GM18502 (cell line): ENCODE data around the gene TSPAN33.
"Not testable (repeated sequence)": the region's sequence is repeated elsewhere in the genome, so short reads cannot be mapped to it uniquely, and the experiment has no call there.

Experiments used
- ATAC-seq: cut with Tn5 transposase; IDR thresholded peaks from one replicate; pipeline ENCODE4 v1.9.1; 2021; ENCODE audit warnings: mild to moderate bottlenecking; ENCODE audit not compliant: unreplicated experiment, poor library complexity

Gene TSPAN33, protein sequence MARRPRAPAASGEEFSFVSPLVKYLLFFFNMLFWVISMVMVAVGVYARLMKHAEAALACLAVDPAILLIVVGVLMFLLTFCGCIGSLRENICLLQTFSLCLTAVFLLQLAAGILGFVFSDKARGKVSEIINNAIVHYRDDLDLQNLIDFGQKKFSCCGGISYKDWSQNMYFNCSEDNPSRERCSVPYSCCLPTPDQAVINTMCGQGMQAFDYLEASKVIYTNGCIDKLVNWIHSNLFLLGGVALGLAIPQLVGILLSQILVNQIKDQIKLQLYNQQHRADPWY

DNA sequence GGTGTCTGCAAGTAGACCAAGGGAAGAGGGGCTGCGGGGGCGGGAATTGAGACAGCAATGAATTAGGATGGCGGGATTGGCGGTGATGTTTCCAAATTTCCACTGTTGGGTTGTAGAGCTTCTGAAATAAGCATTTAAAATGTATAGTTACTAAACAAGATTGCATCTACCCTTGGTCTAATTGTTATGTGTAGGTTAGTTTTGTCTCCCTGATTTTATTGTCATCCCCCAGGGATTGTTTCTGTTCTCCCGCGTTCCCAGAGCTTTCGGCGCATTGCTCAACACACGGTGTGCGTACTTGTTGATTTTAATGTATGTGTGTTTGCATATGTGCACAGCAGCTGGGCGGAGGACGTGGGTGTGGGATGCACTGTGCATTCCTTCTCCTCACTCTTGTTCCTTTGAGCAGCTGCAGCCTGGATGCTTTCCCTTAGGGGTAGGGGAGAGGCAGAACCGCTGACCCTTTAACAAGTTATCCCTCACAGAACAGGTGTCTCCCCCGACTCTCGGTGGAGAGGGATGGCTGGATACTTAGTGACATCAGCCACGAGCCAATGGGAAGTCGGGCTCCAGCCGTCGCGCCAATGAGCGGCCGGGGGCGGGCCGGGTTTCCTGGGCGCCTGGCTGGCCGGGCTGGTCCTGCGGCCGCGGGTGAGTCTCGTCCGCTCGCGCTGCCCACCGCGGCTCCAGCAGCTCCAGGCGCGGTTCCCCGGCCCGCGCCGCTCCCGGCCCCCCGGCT lies at the start of gene TSPAN33:
TSPAN33 (plus strand) TSS at position 613 of the 739 bp plus-strand sequence. CDS start 274 bp downstream, outside the sequence.
- peak; percentile 71 for ATAC-seq

DNA sequence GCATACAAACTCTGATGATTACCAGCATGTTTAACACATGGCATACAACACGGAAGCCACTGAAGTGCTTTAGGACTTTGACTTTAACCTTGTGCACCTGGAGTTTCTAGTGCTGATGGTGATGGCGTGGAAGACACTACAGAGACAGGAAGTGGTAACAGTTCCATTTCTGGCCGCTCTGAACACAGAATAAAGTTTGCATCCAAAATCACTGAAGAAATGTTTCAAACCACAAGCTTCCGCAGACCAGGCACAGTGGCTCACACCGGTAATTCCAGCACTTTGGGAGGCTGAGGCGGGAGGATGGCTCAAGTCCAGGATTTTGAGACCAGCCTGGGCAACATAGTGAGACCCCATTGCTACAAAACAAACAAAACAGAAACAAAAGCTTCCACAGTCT lies 49.2 kb upstream of the TSPAN33 start:
- peak; percentile 90 for ATAC-seq

DNA sequence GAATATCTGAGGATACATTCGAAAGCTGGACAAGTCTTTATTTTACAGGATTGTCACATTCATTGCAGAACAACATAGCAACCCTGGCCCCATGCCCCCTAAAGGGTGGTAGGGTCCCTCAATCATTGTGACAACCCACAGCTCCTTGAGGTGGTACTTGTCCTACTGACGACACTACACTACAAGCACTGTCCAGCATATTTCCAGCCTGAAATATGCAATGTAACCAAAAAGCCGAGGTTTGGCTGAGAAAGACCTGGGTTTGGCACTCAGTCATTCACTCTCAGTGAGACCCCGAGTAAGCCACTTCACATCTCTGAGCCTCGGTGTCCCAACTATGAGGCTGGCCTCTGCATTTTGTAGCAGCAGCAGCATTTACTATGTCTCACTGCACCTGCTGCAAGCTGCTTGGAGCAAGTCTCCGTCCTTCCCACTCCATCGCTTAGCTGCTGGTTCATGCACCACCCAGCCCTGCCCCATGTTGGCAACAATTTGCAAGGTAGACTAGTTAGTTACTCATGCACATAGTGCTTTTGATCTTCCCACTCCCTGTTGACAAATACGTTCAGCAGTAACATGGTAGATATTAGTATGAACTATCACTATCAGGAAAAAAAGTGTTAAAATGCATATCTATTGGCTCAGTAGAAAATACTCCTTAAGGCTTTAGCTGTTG lies 46.0 kb upstream of the TSPAN33 start:
- ATAC-seq, result no peak

DNA sequence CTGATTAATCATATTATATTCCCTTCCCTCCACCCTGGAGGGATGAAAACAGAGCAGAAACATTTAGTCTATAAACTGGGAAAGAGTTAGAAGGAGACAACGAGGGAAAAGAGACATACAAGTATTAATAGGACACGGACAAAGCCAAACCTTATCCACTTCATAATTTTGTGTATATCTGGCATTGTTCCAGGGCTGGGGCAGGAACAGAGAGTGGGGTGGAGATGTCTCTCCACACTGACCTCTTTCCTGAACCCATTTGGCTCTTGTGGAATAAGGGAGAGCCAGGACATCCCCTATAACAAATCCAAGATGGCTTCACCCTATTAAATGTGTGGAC lies 43.7 kb upstream of the TSPAN33 start:
- ATAC-seq, result no peak

DNA sequence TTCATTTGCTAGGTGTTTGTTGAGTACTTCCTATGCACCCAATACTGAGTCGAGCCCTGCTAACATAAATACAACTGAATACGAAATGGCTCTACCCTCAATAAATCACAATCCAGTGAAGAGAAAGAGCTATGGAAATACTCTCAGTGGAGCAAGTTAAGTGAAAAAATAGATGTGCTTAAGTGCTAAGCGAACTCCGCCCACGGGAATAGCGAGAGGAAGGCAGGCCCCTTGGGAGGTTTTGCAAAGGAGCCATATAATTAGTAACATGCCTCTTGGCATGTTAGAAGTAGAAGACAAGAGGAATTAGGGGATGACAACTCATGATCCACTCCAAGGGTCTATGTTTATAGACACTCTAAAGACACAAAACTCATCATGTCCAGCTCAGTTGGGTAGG lies 42.8 kb upstream of the TSPAN33 start:
- no peak for ATAC-seq

DNA sequence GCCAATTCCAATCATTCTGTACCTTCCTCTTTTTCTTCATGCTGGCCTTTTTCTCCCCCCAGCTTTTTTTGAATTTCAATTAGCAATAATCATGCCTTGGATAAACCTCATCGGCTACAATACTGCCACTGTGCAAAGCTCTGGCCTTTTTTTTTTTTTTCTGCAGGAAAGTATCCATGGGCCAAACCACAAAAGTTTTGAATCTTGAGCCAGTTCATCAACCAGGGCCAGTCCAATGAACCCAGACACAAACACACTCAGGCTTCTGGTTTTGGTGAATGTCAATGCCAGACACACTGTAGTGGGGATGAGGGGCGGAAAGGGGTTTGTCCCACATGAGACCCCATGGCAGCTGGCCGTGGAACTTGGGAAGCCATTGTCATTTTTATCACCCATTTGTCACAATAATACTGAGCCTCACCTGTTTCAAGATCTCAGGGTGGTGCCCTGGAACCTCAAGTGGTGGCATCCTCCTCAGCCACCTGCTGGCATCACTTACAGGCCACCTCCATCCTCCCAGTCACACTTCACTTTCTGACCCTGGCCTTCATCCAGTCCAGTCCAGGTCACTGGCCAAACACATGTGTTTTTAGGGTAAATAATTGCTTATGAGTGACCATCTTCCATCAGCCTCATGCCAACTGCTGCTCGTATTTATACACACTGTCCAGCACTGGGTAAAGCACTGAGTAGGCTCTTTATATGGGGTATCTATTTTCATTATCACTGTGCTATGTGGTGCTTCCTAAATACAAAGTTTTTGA lies 40.8 kb upstream of the TSPAN33 start:
- no peak for ATAC-seq

DNA sequence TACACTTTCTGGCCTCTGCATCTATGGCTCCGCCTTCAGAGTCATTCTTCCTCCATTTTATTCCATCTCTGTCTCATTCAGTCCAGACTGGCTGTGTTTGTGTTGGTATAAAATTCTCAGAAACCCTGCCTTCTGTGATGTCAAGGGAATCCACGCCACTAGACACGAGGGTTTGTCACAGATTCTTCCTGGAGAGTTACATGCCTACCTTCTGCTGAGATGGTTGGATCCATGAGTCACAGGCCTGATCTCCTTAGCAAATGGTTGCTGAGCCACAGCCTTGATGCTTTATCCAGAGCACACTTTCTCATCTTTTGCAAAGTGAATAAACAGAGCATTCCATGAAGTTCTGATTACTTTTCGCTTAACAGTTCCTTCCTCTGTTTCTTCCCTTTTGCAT lies 35.9 kb upstream of the TSPAN33 start:
- no peak for ATAC-seq

DNA sequence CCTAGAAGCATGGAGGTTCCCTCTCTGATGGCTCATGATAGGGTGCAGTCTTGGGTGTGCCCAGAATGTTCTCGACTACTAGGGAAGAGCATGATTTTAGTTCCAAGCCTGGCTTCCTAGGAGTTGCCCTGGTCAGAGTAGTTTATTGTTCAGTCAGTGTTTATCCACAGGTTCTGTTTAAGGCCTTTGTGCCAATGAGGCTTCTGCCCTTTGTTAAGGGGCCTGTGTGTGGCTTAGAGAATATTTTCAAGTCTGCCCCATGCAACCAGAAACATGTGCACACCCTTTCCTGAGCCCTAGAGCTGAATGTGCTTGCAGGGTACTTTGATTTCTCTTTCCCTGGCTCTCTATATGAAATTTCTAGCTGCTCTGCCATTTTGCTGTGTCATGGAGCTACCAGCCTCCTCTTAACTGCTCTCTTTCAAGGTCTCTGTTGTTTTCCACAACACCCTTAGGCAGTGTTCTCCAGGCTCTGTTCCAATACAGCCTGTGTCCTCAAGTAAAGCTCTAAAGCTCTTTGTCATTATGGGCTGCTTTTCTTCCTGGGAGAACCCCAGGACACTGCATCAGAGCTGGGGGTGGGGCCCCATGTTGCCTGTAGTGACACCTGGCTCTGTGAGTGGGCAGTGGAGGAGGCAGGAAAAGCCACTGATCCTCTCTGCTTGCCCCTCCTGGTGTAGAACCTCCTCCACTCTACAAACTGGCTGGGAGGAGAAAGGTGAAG lies 34.1 kb upstream of the TSPAN33 start:
- no peak for ATAC-seq

DNA sequence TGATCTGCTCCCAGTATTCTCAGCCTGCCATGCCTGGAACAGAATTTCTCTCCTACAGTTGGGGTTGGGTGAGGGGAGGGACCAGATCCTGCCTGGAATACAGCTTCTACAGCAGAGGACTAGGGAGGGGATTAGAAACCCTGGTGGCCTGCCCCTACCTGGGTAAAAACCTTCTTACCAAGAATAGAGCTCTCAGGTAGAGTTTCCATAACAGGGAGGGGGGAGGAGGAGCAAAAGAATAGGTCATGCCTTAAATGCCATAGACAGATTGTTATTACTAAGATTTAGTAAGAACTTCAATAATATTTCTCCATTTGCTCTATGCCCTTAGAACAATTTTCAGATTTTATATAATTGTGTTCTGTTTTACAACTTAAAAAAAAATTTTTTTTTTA lies 33.5 kb upstream of the TSPAN33 start:
- no peak for ATAC-seq

DNA sequence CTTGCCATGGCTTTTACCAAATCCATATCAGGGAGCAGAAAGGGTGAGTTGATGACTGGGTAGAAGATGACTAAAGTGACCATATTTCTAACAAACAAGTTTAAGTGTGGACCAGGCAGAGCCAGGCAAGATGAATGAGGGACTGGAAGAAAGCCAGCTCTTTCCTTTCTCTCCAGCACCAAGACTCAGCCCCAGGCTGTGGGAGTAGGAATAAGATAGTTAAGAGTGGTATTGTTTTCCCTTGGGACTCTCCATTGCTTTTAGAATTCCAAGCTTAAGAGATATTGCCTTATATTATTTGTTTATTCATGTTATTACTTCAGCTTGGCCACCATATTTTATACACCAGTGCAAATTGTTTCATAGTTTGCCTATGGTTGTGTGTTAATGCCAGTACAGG lies 28.8 kb upstream of the TSPAN33 start:
- ATAC-seq, result no peak

DNA sequence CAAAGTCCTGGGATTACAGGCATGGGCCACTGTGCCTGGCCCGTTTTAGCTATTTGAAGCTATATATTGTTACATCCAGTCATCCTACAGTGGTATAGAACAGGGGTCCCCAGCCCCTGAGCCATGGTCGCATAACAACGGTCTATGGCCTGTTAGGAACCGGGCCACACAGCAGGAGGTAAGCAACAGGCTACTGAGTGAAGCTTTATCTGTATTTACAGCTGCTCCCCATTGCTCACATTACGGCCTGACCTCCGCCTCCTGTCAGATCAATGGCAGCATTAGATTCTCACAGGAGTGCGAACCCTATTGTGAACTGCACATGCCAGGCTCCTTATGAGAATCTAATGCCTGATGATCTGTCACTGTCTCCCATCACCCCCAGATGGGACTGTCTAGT lies 26.3 kb upstream of the TSPAN33 start:
- ATAC-seq, result no peak

DNA sequence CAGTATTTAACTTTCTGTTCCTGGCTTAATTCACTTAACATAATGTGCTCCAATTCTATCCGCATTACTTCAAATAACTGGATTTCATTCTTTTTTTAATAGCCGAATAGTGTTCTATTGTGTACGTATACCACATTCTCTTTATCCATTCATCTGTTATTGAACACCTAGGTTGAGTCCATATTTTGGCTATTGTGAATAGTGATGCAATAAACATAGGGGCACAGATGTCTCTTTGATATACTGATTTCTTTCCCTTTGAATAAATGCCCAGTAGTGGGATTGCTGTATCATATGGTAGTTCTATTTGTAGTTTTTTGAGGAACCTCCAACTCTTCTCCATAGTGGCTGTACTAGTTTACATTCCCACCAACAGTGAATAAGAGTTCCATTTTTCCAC lies 25.5 kb upstream of the TSPAN33 start:
- ATAC-seq, result no peak

DNA sequence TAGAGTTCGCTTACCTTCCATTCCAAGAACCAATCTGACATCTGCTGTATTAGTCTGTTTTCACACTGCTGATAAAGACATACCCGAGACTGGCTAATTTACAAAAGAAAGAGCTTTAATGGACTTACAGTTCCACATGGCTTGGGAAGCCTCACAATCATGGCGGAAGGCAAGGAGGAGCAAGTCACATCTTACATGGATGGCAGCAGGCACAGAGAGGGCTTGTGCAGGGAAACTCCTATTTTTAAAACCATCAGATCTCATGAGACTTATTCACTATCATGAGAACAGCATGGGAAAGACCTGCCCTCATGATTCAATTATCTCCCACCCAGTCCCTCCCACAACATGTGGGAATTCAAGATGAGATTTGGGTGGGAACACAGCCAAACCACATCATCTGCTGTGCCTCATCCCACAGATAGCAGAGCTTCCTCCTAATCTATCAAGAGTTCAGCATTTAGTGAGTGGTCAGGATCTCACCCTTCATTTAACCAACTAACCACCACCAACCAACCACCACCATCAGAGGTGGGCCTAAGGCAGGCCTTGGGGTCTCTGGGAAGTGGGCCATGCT lies 22.9 kb upstream of the TSPAN33 start:
- not testable (repeated sequence) for ATAC-seq

DNA sequence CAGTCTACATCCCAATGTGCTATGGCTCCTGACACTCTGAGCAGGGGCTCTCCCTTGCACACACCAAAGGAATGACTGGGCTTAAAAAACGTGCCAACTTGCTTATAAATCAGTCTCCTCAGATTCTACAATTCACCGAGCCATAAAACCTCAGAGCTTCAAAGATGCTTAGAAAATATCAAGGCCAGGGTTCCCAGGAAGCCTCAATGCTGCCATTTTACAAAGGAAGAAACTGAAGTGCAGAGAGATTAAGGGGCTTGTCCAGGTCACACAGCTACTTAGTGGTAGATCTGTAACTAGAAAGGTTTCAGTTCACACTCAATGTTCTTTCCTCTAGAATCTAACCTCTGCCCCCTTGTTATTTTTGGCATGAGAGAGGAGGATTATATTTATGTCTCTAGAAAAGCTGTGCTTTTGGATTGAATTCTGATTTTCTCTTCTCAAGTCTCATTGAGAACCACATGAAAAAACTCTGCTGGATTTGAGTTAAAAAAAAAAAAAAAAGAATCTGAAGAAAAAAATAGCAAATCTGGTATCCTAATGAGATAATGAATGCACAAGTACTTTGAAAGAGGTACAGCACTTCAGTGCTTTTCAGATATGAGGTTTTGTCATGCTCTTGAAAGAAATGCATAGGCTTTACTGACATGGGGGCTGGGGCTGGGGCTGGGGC lies 22.3 kb upstream of the TSPAN33 start:
- peak; percentile 58 for ATAC-seq

DNA sequence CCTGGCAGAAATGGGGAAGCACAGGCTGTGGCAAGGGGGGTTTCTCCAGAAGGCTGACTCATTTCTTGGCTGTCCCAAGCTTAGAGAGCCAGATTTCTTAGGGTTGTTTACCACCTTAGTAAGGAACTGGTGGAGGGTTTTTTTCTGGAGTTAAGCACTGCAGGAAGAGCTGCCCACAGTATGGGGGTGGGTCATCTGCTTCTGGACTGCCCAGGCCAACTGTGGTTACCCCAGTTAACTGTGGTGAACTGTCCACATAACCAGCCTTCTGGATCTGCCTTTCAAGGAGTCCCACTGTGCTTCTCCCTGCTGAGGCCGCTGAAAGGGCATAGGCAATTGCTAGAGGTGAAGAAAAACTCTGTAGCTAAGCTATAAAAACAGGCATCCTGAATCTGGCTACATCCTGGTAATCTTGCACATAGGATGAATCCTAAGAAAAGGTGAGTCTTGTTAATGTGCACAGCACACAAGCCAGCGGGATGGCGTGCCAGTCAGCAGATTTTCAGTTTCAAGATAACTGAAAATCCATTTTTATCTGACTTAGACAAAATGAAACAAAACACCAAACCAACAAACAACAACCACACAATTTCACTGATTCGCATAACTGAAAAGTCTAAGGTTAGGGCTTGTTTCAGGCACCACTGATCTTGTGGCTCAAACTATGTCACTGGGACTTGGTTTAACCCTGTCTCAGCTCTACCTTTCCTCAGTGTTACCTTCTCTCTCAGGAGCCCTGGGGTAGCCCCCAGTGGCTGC lies 21.6 kb upstream of the TSPAN33 start:
- ATAC-seq, result peak; percentile 68

DNA sequence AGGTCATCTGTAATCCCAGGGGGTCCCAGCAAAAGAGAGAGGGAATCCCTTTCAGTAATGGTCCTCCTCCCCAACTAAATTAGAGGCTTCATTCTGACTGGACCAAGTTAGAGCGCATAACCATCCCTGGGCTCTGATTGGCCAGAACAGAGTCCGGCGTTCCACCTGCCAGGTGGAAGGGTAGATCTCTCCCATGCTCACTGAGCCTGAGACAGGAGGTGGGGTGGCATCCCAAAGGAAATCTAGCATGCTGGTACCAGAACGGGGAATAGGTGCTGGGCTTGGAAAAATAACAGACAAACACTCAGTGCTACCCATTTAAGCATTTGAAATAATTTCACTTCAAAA lies 21.0 kb upstream of the TSPAN33 start:
- ATAC-seq, result peak; percentile 38

DNA sequence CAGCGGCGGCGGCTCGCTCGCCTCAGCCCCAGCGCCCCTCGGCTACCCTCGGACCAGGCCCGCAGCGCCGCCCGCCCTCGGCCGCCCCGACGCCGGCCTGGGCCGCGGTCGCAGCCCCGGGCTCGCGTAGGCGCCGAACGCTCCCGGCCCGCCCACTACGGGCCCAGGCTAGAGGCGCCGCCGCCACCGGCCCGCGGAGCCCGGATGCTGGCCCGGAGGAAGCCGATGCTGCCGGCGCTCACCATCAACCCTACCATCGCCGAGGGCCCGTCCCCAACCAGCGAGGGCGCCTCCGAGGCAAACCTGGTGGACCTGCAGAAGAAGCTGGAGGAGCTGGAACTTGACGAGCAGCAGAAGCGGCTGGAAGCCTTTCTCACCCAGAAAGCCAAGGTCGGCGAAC lies 18.2 kb upstream of the TSPAN33 start:
- no peak for ATAC-seq

DNA sequence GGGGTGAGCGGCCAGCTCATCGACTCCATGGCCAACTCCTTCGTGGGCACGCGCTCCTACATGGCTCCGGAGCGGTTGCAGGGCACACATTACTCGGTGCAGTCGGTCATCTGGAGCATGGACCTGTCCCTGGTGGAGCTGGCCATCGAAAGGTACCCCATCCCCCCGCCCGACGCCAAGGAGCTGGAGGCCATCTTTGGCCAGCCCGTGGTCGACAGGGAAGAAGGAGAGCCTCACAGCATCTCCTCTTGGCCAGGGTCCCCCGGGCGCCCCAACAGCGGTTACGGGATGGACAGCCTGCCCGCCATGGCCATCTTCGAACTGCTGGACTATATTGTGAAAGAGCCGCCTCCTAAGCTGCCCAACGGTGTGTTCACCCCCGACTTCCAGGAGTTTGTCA lies 17.4 kb upstream of the TSPAN33 start:
- no peak for ATAC-seq

DNA sequence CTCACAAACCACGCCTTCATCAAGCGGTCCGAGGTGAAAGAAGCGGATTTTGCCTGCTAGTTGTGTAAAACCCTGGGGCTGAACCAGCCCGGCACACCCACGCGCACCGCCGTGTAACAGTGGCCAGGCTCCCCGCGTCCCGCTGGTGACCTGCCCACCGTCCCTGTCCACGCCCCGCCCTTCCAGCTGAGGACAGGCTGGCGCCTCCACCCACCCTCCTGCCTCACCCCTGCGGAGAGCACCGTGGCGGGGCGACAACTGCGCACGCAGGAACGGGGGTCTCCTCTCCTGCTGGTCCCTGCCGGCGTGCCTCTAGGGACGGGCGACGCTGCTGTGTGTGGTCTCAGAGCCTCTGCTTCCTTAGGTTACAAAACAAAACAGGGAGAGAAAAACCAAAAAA lies 16.9 kb upstream of the TSPAN33 start:
- ATAC-seq, result no peak
